HEK293 (cell line): ENCODE data around the gene STARD5.

Source experiments
- CTCF ChIA-PET: fragments of 350-600 bp; formaldehyde crosslinking; extraction: SDS; loops from one replicate; lab custom pipeline; 2021; ENCODE audit warnings: antibody characterized with exemption; lab: Yijun Ruan, JAX
- POLR2A ChIA-PET: fragments of 300-600 bp; formaldehyde crosslinking; extraction: SDS; loops from one replicate; lab custom pipeline; 2020; ENCODE audit warnings: antibody characterized with exemption, inconsistent platforms; lab: Yijun Ruan, JAX
- H3K27ac ChIP-seq: fragments of 200-500 bp; sonication (Bioruptor generic); 2 replicates; pipeline ENCODE4 v1.5.1; 2014; ENCODE audit warnings: low read depth, low read length, control low read depth, inconsistent platforms; ENCODE audit errors: extremely low read depth
- H3K36me3 ChIP-seq, 2 experiments: fragments of 200-500 bp in 1 of 2; sonication (Bioruptor generic) in 1 of 2; 1 replicate in 1 of 2; 2 replicates in 1 of 2; pipeline ENCODE4 v1.5.1; 2014 to 2017; ENCODE audit warnings: inconsistent platforms in 2 of 2, low read length in 2 of 2; ENCODE audit not compliant: control insufficient read depth in 2 of 2, insufficient read depth in 1 of 2
- H3K4me1 ChIP-seq: fragments of 200-500 bp; sonication (Bioruptor generic); 2 replicates; pipeline ENCODE4 v1.5.1; 2014; ENCODE audit warnings: mild to moderate bottlenecking, low read length, inconsistent platforms; ENCODE audit not compliant: control insufficient read depth, insufficient read depth
- H3K4me3 ChIP-seq: 2 replicates; pipeline ENCODE4 v1.5.1; 2011; ENCODE audit warnings: low read depth, mild to moderate bottlenecking, control low read depth, low read length, moderate library complexity
- H3K9me3 ChIP-seq: fragments of 200-500 bp; sonication (Bioruptor generic); 2 replicates; pipeline ENCODE4 v1.5.1; 2014; ENCODE audit warnings: low read depth, low read length, inconsistent platforms; ENCODE audit not compliant: control insufficient read depth, insufficient read depth
- GLIS1 ChIP-seq: fragments of 450-650 bp; formaldehyde crosslinking; IDR thresholded peaks from 2 replicates; pipeline ENCODE4 v1.5.1; 2016; ENCODE audit warnings: missing biosample characterization, missing genetic modification characterization
- HIC1 ChIP-seq: fragments of 450-650 bp; formaldehyde crosslinking; IDR thresholded peaks from 2 replicates; pipeline ENCODE4 v1.5.1; 2016; ENCODE audit warnings: missing biosample characterization, missing genetic modification characterization
- PRDM4 ChIP-seq: fragments of 450-650 bp; formaldehyde crosslinking; IDR thresholded peaks from 2 replicates; pipeline ENCODE4 v1.5.1; 2017; ENCODE audit warnings: missing biosample characterization, missing genetic modification characterization
- ZBTB48 ChIP-seq: fragments of 450-650 bp; formaldehyde crosslinking; IDR thresholded peaks from 2 replicates; pipeline ENCODE4 v1.5.1; 2016; ENCODE audit warnings: missing biosample characterization, missing genetic modification characterization
- ZBTB8A ChIP-seq: fragments of 450-650 bp; formaldehyde crosslinking; IDR thresholded peaks from 2 replicates; pipeline ENCODE4 v1.5.1; 2016; ENCODE audit warnings: missing biosample characterization, missing genetic modification characterization
- ZNF146 ChIP-seq: fragments of 450-650 bp; formaldehyde crosslinking; IDR thresholded peaks from 2 replicates; pipeline ENCODE4 v1.5.1; 2016; ENCODE audit warnings: missing biosample characterization, missing genetic modification characterization
- ZNF184 ChIP-seq: fragments of 450-650 bp; IDR thresholded peaks from 2 replicates; pipeline ENCODE4 v1.5.1; 2018; ENCODE audit warnings: missing biosample characterization, mild to moderate bottlenecking, missing genetic modification characterization
- ZNF292 ChIP-seq: fragments of 450-650 bp; formaldehyde crosslinking; IDR thresholded peaks from 2 replicates; pipeline ENCODE4 v1.5.1; 2016; ENCODE audit warnings: low read depth, missing biosample characterization, missing genetic modification characterization, borderline replicate concordance
- ZNF37A ChIP-seq: fragments of 450-650 bp; IDR thresholded peaks from 2 replicates; pipeline ENCODE4 v1.5.1; 2018; ENCODE audit warnings: missing biosample characterization, missing genetic modification characterization
- ZNF394 ChIP-seq: fragments of 450-650 bp; formaldehyde crosslinking; IDR thresholded peaks from 2 replicates; pipeline ENCODE4 v1.5.1; 2016; ENCODE audit warnings: missing biosample characterization, missing genetic modification characterization, mild to moderate bottlenecking, moderate library complexity, borderline replicate concordance
- ZNF513 ChIP-seq: fragments of 450-650 bp; IDR thresholded peaks from 2 replicates; pipeline ENCODE4 v1.5.1; 2018; ENCODE audit warnings: missing biosample characterization, missing genetic modification characterization
- ZNF560 ChIP-seq: fragments of 450-650 bp; formaldehyde crosslinking; IDR thresholded peaks from 2 replicates; pipeline ENCODE4 v1.5.1; 2017; ENCODE audit warnings: missing biosample characterization, missing genetic modification characterization, borderline replicate concordance
- ZNF707 ChIP-seq: fragments of 450-650 bp; formaldehyde crosslinking; IDR thresholded peaks from 2 replicates; pipeline ENCODE4 v1.5.1; 2016; ENCODE audit warnings: missing biosample characterization, missing genetic modification characterization
- ZSCAN5A ChIP-seq: fragments of 450-650 bp; formaldehyde crosslinking; IDR thresholded peaks from 2 replicates; pipeline ENCODE4 v1.5.1; 2016; ENCODE audit warnings: missing biosample characterization, missing genetic modification characterization

STARD5 gene

GRCh38 chr15:81311752-81312464 lies 12.0 kb downstream of the STARD5 start:
- H3K27ac ChIP-seq: no peak overlapping the region
- H3K4me1 ChIP-seq: no peaks in the 10 kb centered on the region
- CTCF ChIA-PET: interaction anchor here (0.9 kb wide), 1 partner anchor 38 kb away, joined by 3 read pairs; no protein-coding TSS in a partner anchor

More at GRCh38 chr15:81311752-81312464, 12.0 kb downstream of the STARD5 start:
- TF ChIP-seq ZNF146 (tag by site-specific recombination) (no peak), ZNF394 (tag by site-specific recombination) (no peak), ZNF560 (tag by site-specific recombination) (no peak), ZNF707 (tag by site-specific recombination) (no peak), GLIS1 (tag by site-specific recombination) (no peak), ZBTB8A (tag by site-specific recombination) (no peak), HIC1 (tag by site-specific recombination) (no peak), ZNF513 (tag by site-specific recombination) (no peak), ZSCAN5A (no peak), ZNF184 (tag by site-specific recombination) (no peak), ZBTB48 (tag by site-specific recombination) (no peak), ZNF292 (tag by site-specific recombination) (no peak), PRDM4 (no peak), ZNF37A (no peak)
- Histone ChIP-seq H3K9me3 (no peaks in the 10 kb centered on the region), H3K4me3 (no peak overlapping the region), H3K36me3 (peaks cover 5 to 32% of the 10 kb centered on the region in 2 experiments; a peak in 2 of 3 replicates)
- POLR2A ChIA-PET: no interaction called here
